Measurements from ENCODE around the gene FAT3.

DNA sequence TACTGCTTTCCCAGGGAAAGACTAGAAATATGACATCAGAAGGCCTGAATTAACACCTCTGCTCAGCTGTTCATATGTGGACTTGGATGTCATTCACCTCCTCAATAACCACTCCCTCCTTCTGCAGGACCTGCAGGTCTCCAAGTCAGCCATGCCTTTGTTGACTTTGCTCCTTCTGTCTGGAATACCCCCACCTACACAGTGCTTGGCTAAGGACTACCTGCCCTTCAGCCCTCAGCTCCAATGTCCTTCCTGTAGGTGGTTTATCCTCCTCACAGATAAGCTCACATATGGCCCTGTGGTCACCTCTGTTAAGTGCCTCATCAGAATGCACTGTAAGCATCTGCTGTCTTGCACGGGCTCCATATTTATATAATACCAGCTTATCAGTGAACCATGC, 26.4 kb upstream of the FAT3 start:
- TF ChIP-seq CTCF (conservative IDR thresholded peaks at IDR 0.05; ENCODE audit: low read depth, low read length) (no peak), EZH2 (IDR thresholded peaks at IDR 0.05; ENCODE audit: borderline replicate concordance, low read depth, low read length, poor library complexity, severe bottlenecking) (no peak)

All from A673 (cell line).